ENCODE data around the gene EMX1.

EMX1 gene

GRCh38 chr2:72973137-72973535 is 55.8 kb downstream of the EMX1 start:
- no peaks in the 10 kb centered on the region for H3K36me3 ChIP-seq (replicated peaks)
- no peak overlapping the region for H3K27ac ChIP-seq
- no peak for TF ChIP-seq CTCF (IDR thresholded peaks at IDR 0.05; ENCODE audit: low read depth, low read length, missing control alignments)
- H3K27me3 ChIP-seq (replicated peaks), result no peaks in the 10 kb centered on the region
- in situ Hi-C loops (cut with HindIII; ENCODE audit: low pct_ligation_motif_present, low sequenced_read_pairs), result no loop called here
- H3K4me3 ChIP-seq (ENCODE audit: low read depth, low read length), result no peak overlapping the region
- DNase-seq, result no peak

- peak; percentile 95 for TF ChIP-seq CTCF (IDR thresholded peaks at IDR 0.05; ENCODE audit: low read depth, low read length, missing control alignments)
These were observed 56.5 kb downstream of the EMX1 start for GRCh38 chr2:72973566-72974435.

GRCh38 chr2:72974436-72974754 is 57.1 kb downstream of the EMX1 start:
- Histone ChIP-seq H3K36me3 (replicated peaks) (no peaks in the 10 kb centered on the region), H3K27ac (no peak overlapping the region), H3K27me3 (replicated peaks) (no peaks in the 10 kb centered on the region), H3K4me3 (ENCODE audit: low read depth, low read length) (no peak overlapping the region)
- TF ChIP-seq CTCF (IDR thresholded peaks at IDR 0.05; ENCODE audit: low read depth, low read length, missing control alignments), result no peak
- in situ Hi-C loops (cut with HindIII; ENCODE audit: low pct_ligation_motif_present, low sequenced_read_pairs), result no loop called here
- DNase-seq, result no peak

More at GRCh38 chr2:72973566-72974435, 56.5 kb downstream of the EMX1 start:
- Histone ChIP-seq H3K36me3 (replicated peaks) (no peaks in the 10 kb centered on the region), H3K4me3 (ENCODE audit: low read depth, low read length) (no peak overlapping the region), H3K27ac (no peak overlapping the region), H3K27me3 (replicated peaks) (no peaks in the 10 kb centered on the region)
- peak; percentile 40 for DNase-seq
- in situ Hi-C loops (cut with HindIII; ENCODE audit: low pct_ligation_motif_present, low sequenced_read_pairs), result no loop called here

- H3K4me3 ChIP-seq (ENCODE audit: low read depth, low read length), result no peak overlapping the region
- TF ChIP-seq CTCF (IDR thresholded peaks at IDR 0.05; ENCODE audit: low read depth, low read length, missing control alignments), result no peak
- no peak for DNase-seq
- H3K27me3 ChIP-seq (replicated peaks), result no peaks in the 10 kb centered on the region
- no peaks in the 10 kb centered on the region for H3K36me3 ChIP-seq (replicated peaks)
- in situ Hi-C loops (cut with HindIII; ENCODE audit: low pct_ligation_motif_present, low sequenced_read_pairs), result no loop called here
- no peak overlapping the region for H3K27ac ChIP-seq
These were observed 57.7 kb downstream of the EMX1 start for GRCh38 chr2:72975017-72975416.

- in situ Hi-C loops (cut with HindIII; ENCODE audit: low pct_ligation_motif_present, low sequenced_read_pairs), result no loop called here
- Histone ChIP-seq H3K27me3 (replicated peaks) (no peaks in the 10 kb centered on the region), H3K4me3 (ENCODE audit: low read depth, low read length) (no peak overlapping the region), H3K36me3 (replicated peaks) (no peaks in the 10 kb centered on the region), H3K27ac (no peak overlapping the region)
- no peak for DNase-seq
- no peak for TF ChIP-seq CTCF (IDR thresholded peaks at IDR 0.05; ENCODE audit: low read depth, low read length, missing control alignments)
These were observed 62.6 kb downstream of the EMX1 start for GRCh38 chr2:72979896-72980295.
